T-helper 1 cell (primary cell): ENCODE measurements around the gene RHEBL1.

Source experiments
- DNase-seq, 5 donors: peaks; one replicate each; pipeline ENCODE4 v3.0.0-alpha.2; 2012 to 2020

The RHEBL1 gene

GRCh38 chr12:49036029-49036428 lies 33.8 kb downstream of the RHEBL1 start:
- no peak for DNase-seq

- no peak for DNase-seq
Observed at GRCh38 chr12:49034286-49034622, 35.5 kb downstream of the RHEBL1 start.

- no peak for DNase-seq
Observed at GRCh38 chr12:49033611-49034285, 36.0 kb downstream of the RHEBL1 start.

GRCh38 chr12:49032679-49033447 lies 36.9 kb downstream of the RHEBL1 start:
- no peak for DNase-seq

- DNase-seq, result no peak
Observed at GRCh38 chr12:49032276-49032675, 37.5 kb downstream of the RHEBL1 start.

GRCh38 chr12:49031573-49032161 lies 38.1 kb downstream of the RHEBL1 start:
- no peak for DNase-seq

GRCh38 chr12:49030714-49031572 lies 38.8 kb downstream of the RHEBL1 start:
- no peak for DNase-seq

GRCh38 chr12:49030119-49030518 lies 39.7 kb downstream of the RHEBL1 start:
- DNase-seq, result no peak

GRCh38 chr12:49028666-49029275 lies 41.0 kb downstream of the RHEBL1 start:
- no peak for DNase-seq

GRCh38 chr12:49027846-49028555 lies 41.8 kb downstream of the RHEBL1 start:
- no peak for DNase-seq

- DNase-seq, result no peak
Observed at GRCh38 chr12:49026678-49027480, 42.9 kb downstream of the RHEBL1 start.

- no peak for DNase-seq
Observed at GRCh38 chr12:49026101-49026500, 43.7 kb downstream of the RHEBL1 start.

GRCh38 chr12:49025463-49025862 lies 44.3 kb downstream of the RHEBL1 start:
- no peak for DNase-seq

- no peak for DNase-seq
Observed at GRCh38 chr12:49024543-49024942, 45.2 kb downstream of the RHEBL1 start.

GRCh38 chr12:49023812-49024211 lies 46.0 kb downstream of the RHEBL1 start:
- DNase-seq, result no peak

- no peak for DNase-seq
Observed at GRCh38 chr12:49022558-49023178, 47.1 kb downstream of the RHEBL1 start.

- DNase-seq, result no peak
Observed at GRCh38 chr12:49021292-49021915, 48.4 kb downstream of the RHEBL1 start.

- no peak for DNase-seq
Observed at GRCh38 chr12:49020441-49020840, 49.3 kb downstream of the RHEBL1 start.

GRCh38 chr12:49019443-49020324 lies 50.1 kb downstream of the RHEBL1 start:
- peak in 2 of 5 donors; percentile 25 to 59 for DNase-seq
